Fibroblast of the aortic adventitia (primary cell): ENCODE results near the gene REN. TPM values are rescaled to one million over a fixed set of nuclear protein-coding genes. Genes with fewer than 3 reads are reported as not detected.

Experiments used
- DNase-seq: peaks from one replicate; pipeline ENCODE4 v3.0.0-alpha.2; 2010; ENCODE audit warnings: low read depth
- H3K4me3 ChIP-seq: 2 replicates; pipeline ENCODE4 v1.5.1; 2011; ENCODE audit warnings: low read depth, mild to moderate bottlenecking, control low read depth, low read length, moderate library complexity
- CTCF ChIP-seq: IDR thresholded peaks from 2 replicates; pipeline ENCODE4 v1.5.1; 2011; ENCODE audit warnings: mild to moderate bottlenecking, low read length, control low read depth, inconsistent platforms; ENCODE audit not compliant: insufficient read depth
- total RNA-seq: library from RNA; depleted of rRNA; stranded (reverse); fragments of >200 nt; gene quantifications from 2 replicates; pipeline ENCODE4 v1.2.3, GENCODE V29; 2012; ENCODE audit warnings: low replicate concordance

REN gene
- total RNA-seq, 1 donor: not detected

DNA sequence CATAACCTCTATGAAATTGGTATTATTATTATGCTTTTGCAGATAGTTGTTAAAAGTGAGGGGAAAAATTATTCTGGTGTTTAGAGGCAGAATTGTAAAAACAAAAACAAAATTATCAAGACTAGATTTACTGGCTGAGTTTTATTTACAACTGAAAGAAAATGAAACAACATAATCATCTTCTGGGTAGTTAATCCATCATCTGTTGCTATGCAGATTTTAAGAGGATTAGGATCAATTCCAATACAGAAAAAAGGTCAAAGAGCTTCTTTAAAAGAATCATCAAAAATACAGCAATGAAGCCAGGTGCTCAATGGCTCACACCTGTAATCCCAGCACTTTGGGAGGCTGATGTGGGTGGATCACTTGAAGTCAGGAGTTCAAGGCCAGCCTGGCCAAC is 39.3 kb upstream of the REN start:
- no peak for TF ChIP-seq CTCF
- no peak for DNase-seq
- H3K4me3 ChIP-seq: no peak overlapping the region

DNA sequence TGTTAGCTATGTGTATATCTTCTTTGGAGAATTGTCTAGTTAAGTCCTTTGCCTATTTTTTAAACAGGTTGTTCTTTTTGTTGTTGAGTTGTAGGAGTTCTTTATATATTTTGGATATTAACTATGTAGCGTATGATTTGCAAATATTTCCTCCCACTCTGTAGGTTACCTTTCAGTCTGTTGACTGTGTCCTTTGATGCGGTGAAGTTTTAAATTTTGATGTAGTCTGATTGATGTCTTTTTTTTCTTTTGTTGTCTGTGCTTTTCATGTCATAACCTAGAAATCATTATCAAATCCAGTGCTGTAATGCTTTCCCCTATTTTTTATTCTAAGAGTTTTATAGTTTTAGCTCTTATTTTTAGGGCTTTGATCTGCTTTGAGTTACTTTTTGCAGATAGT is 38.8 kb upstream of the REN start:
- H3K4me3 ChIP-seq: no peak overlapping the region
- DNase-seq: no peak
- TF ChIP-seq CTCF: no peak

- no peak for TF ChIP-seq CTCF
- no peak for DNase-seq
- H3K4me3 ChIP-seq: no peak overlapping the region
These were observed 37.1 kb upstream of the REN start for GRCh38 chr1:204203206-204203767.

GRCh38 chr1:204202481-204202880 is 36.3 kb upstream of the REN start:
- no peak for TF ChIP-seq CTCF
- DNase-seq: no peak
- H3K4me3 ChIP-seq: no peak overlapping the region

- no peak for DNase-seq
- no peak overlapping the region for H3K4me3 ChIP-seq
- TF ChIP-seq CTCF: no peak
These were observed 35.4 kb upstream of the REN start for GRCh38 chr1:204201348-204202040.

- H3K4me3 ChIP-seq: no peak overlapping the region
- DNase-seq: no peak
- TF ChIP-seq CTCF: no peak
These were observed 33.4 kb upstream of the REN start for GRCh38 chr1:204199579-204199978.
